HEK293 (cell line): ENCODE measurements around the gene SPECC1L.

Experiments used
- CTCF ChIP-seq: fragments of 450-650 bp; formaldehyde crosslinking; IDR thresholded peaks from 2 replicates; pipeline ENCODE4 v1.5.1; 2016; ENCODE audit warnings: missing biosample characterization, missing genetic modification characterization
- KLF10 ChIP-seq: fragments of 450-650 bp; IDR thresholded peaks from 2 replicates; pipeline ENCODE4 v1.5.1; 2018; ENCODE audit warnings: missing biosample characterization, mild to moderate bottlenecking, missing genetic modification characterization
- PATZ1 ChIP-seq: fragments of 450-650 bp; formaldehyde crosslinking; IDR thresholded peaks from 2 replicates; pipeline ENCODE4 v1.5.1; 2016; ENCODE audit warnings: missing biosample characterization, missing genetic modification characterization
- WT1 ChIP-seq: fragments of 450-650 bp; formaldehyde crosslinking; IDR thresholded peaks from 2 replicates; pipeline ENCODE4 v1.5.1; 2016; ENCODE audit warnings: missing biosample characterization, missing genetic modification characterization
- YY1 ChIP-seq: fragments of 450-650 bp; formaldehyde crosslinking; IDR thresholded peaks from 2 replicates; pipeline ENCODE4 v1.5.1; 2018; ENCODE audit warnings: missing biosample characterization, missing genetic modification characterization
- ZNF518A ChIP-seq: fragments of 450-650 bp; formaldehyde crosslinking; conservative IDR thresholded peaks from 2 replicates; pipeline ENCODE4 v1.5.1; 2016; ENCODE audit warnings: low read depth, missing biosample characterization, missing genetic modification characterization
- ZNF529 ChIP-seq: fragments of 450-650 bp; formaldehyde crosslinking; IDR thresholded peaks from 2 replicates; pipeline ENCODE4 v1.5.1; 2017; ENCODE audit warnings: missing genetic modification characterization, missing biosample characterization; ENCODE audit not compliant: insufficient replicate concordance
- ZNF530 ChIP-seq: fragments of 450-650 bp; formaldehyde crosslinking; IDR thresholded peaks from 2 replicates; pipeline ENCODE4 v1.5.1; 2016; ENCODE audit warnings: low read depth, missing biosample characterization, missing genetic modification characterization
- ZNF76 ChIP-seq: fragments of 450-650 bp; formaldehyde crosslinking; IDR thresholded peaks from 2 replicates; pipeline ENCODE4; 2016; ENCODE audit warnings: low read depth, missing biosample characterization, missing genetic modification characterization, borderline replicate concordance
- TF ChIP-seq, protein P1 (sequence below): fragments of 450-650 bp; formaldehyde crosslinking; IDR thresholded peaks from 2 replicates; pipeline ENCODE4 v1.5.1; 2017; ENCODE audit warnings: missing biosample characterization, missing genetic modification characterization
- TF ChIP-seq, protein P2 (sequence below): fragments of 450-650 bp; formaldehyde crosslinking; IDR thresholded peaks from 2 replicates; pipeline ENCODE4 v1.5.1; 2016; ENCODE audit warnings: missing biosample characterization, missing genetic modification characterization
- TF ChIP-seq, protein P3 (sequence below): fragments of 450-650 bp; formaldehyde crosslinking; IDR thresholded peaks from 2 replicates; pipeline ENCODE4 v1.5.1; 2016; ENCODE audit warnings: missing biosample characterization, missing genetic modification characterization
- TF ChIP-seq, protein P4 (sequence below): fragments of 450-650 bp; formaldehyde crosslinking; IDR thresholded peaks from 2 replicates; pipeline ENCODE4 v1.5.1; 2017; ENCODE audit warnings: missing biosample characterization, missing genetic modification characterization
- TF ChIP-seq, protein P5 (sequence below): fragments of 450-650 bp; formaldehyde crosslinking; IDR thresholded peaks from 2 replicates; pipeline ENCODE4 v1.5.1; 2016; ENCODE audit warnings: missing biosample characterization, missing genetic modification characterization

GRCh38 chr22:24350627-24351026, 80.0 kb downstream of the SPECC1L start:
- no peak for TF ChIP-seq PATZ1 (tag by site-specific recombination)
- TF ChIP-seq, protein P1, sequence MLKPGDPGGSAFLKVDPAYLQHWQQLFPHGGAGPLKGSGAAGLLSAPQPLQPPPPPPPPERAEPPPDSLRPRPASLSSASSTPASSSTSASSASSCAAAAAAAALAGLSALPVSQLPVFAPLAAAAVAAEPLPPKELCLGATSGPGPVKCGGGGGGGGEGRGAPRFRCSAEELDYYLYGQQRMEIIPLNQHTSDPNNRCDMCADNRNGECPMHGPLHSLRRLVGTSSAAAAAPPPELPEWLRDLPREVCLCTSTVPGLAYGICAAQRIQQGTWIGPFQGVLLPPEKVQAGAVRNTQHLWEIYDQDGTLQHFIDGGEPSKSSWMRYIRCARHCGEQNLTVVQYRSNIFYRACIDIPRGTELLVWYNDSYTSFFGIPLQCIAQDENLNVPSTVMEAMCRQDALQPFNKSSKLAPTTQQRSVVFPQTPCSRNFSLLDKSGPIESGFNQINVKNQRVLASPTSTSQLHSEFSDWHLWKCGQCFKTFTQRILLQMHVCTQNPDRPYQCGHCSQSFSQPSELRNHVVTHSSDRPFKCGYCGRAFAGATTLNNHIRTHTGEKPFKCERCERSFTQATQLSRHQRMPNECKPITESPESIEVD (tag by site-specific recombination), result no peak
- no peak for TF ChIP-seq CTCF (tag by site-specific recombination)
- TF ChIP-seq WT1, result no peak
- TF ChIP-seq YY1 (tag by site-specific recombination), result no peak
- TF ChIP-seq, protein P2, sequence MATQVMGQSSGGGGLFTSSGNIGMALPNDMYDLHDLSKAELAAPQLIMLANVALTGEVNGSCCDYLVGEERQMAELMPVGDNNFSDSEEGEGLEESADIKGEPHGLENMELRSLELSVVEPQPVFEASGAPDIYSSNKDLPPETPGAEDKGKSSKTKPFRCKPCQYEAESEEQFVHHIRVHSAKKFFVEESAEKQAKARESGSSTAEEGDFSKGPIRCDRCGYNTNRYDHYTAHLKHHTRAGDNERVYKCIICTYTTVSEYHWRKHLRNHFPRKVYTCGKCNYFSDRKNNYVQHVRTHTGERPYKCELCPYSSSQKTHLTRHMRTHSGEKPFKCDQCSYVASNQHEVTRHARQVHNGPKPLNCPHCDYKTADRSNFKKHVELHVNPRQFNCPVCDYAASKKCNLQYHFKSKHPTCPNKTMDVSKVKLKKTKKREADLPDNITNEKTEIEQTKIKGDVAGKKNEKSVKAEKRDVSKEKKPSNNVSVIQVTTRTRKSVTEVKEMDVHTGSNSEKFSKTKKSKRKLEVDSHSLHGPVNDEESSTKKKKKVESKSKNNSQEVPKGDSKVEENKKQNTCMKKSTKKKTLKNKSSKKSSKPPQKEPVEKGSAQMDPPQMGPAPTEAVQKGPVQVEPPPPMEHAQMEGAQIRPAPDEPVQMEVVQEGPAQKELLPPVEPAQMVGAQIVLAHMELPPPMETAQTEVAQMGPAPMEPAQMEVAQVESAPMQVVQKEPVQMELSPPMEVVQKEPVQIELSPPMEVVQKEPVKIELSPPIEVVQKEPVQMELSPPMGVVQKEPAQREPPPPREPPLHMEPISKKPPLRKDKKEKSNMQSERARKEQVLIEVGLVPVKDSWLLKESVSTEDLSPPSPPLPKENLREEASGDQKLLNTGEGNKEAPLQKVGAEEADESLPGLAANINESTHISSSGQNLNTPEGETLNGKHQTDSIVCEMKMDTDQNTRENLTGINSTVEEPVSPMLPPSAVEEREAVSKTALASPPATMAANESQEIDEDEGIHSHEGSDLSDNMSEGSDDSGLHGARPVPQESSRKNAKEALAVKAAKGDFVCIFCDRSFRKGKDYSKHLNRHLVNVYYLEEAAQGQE (tag by site-specific recombination), result no peak
- TF ChIP-seq ZNF518A (tag by site-specific recombination), result no peak
- TF ChIP-seq ZNF529, result no peak
- TF ChIP-seq, protein P3, sequence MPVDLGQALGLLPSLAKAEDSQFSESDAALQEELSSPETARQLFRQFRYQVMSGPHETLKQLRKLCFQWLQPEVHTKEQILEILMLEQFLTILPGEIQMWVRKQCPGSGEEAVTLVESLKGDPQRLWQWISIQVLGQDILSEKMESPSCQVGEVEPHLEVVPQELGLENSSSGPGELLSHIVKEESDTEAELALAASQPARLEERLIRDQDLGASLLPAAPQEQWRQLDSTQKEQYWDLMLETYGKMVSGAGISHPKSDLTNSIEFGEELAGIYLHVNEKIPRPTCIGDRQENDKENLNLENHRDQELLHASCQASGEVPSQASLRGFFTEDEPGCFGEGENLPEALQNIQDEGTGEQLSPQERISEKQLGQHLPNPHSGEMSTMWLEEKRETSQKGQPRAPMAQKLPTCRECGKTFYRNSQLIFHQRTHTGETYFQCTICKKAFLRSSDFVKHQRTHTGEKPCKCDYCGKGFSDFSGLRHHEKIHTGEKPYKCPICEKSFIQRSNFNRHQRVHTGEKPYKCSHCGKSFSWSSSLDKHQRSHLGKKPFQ, result no peak
- no peak for TF ChIP-seq ZNF76 (tag by site-specific recombination)
- no peak for TF ChIP-seq KLF10
- TF ChIP-seq, protein P4, sequence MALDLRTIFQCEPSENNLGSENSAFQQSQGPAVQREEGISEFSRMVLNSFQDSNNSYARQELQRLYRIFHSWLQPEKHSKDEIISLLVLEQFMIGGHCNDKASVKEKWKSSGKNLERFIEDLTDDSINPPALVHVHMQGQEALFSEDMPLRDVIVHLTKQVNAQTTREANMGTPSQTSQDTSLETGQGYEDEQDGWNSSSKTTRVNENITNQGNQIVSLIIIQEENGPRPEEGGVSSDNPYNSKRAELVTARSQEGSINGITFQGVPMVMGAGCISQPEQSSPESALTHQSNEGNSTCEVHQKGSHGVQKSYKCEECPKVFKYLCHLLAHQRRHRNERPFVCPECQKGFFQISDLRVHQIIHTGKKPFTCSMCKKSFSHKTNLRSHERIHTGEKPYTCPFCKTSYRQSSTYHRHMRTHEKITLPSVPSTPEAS (tag by site-specific recombination), result no peak
- TF ChIP-seq, protein P5, sequence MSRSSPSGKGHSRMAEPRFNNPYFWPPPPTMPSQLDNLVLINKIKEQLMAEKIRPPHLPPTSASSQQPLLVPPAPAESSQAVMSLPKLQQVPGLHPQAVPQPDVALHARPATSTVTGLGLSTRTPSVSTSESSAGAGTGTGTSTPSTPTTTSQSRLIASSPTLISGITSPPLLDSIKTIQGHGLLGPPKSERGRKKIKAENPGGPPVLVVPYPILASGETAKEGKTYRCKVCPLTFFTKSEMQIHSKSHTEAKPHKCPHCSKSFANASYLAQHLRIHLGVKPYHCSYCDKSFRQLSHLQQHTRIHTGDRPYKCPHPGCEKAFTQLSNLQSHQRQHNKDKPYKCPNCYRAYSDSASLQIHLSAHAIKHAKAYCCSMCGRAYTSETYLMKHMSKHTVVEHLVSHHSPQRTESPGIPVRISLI (tag by site-specific recombination), result no peak
- no peak for TF ChIP-seq ZNF530 (tag by site-specific recombination)
